G401 (cell line): Measurements from ENCODE around the gene PLEKHA1. TPM values are rescaled to one million over a fixed set of nuclear protein-coding genes. Genes with fewer than 3 reads are reported as not detected.

Experiments
- DNase-seq: peaks from one replicate; pipeline ENCODE4 v3.0.0-alpha.2; 2015; ENCODE audit warnings: low spot score
- in situ Hi-C: cut with HindIII; loops from 2 replicates; pipeline ENCODE4 v1.10.0; 2016; ENCODE audit warnings: low sequenced_read_pairs, mixed read lengths
- total RNA-seq: library from RNA; depleted of rRNA; stranded (reverse); fragments of >200 nt; shearing (Covaris generic); gene quantifications from 2 replicates; pipeline ENCODE4 v1.2.3, GENCODE V29; 2014; rRNA removed

Gene PLEKHA1
- 10.9 and 21.3 TPM in 2 replicates for total RNA-seq

GRCh38 chr10:122374237-122374858 lies at the start of gene PLEKHA1:
TSS of gene PLEKHA1 (plus strand) at chr10:122374708. CDS start at chr10:122393201, 18,493 bp downstream.
- in situ Hi-C loops, result no loop called here
- DNase-seq, result peak; percentile 95

DNA sequence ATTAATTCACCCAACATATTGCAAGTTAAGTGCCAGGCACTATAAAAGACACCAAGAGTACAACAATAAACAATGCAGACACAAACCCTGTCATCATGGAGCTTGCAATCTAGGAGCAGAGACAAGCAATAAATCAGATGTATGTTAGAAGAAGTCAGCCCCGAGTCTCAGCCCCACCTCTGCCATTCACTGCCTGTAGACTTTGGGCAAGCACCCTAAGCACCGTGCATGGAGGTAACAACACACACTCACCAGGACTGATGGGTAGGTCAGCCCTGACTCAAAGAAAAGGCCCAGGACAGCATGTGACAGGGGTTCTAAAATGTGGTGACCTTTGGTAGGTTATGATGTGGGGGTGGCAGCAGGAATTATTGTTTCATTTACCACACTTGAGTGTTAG lies 49.3 kb upstream of the PLEKHA1 start:
- in situ Hi-C loops, result no loop called here
- no peak for DNase-seq

GRCh38 chr10:122326385-122326784 lies 48.1 kb upstream of the PLEKHA1 start:
- DNase-seq, result no peak
- in situ Hi-C loops, result no loop called here

- in situ Hi-C loops, result no loop called here
- no peak for DNase-seq
Measured at GRCh38 chr10:122326806-122327205, 47.7 kb upstream of the PLEKHA1 start.

GRCh38 chr10:122327237-122328206 lies 47.0 kb upstream of the PLEKHA1 start:
- no peak for DNase-seq
- in situ Hi-C loops, result no loop called here

DNA sequence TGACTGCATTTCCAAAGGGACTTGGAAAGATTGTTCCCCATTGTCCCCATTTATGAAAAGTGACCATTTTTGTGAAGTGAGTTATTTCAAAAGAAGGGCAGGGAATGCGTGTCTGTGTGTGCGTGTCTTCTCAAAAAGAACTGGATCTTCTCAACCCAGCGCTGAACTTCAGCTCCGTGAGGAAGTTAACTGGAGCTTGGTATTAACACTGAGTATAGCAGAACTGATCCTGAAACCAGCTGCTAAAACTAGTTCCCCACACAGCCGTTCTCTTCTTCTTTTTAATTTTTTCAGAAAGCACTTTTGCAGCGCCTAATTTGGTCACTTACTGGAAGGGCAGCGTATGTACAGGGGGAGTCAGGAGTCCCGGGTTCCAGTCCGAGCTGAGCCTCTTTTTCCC lies 45.8 kb upstream of the PLEKHA1 start:
- in situ Hi-C loops, result no loop called here
- no peak for DNase-seq

GRCh38 chr10:122329416-122329815 lies 45.1 kb upstream of the PLEKHA1 start:
- in situ Hi-C loops, result no loop called here
- no peak for DNase-seq

DNA sequence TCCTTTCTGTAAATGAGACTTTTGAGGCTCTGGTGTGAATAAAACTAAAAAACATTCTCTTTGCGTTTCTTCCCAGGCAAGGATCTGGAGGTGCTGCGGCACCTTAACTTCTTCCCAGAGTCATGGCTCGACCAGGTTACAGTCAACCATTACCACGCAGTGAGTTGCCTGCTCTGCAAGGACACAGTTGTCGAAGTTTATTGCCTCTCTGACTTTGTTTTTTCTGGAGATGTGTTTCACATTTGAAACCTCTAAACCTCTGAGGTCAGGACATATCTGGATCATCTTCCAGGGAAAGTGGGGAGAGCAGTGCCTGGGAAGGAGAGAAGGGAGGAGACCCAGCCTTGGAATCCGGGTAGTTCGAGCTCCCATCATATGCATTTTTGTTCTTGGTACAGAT lies 43.4 kb upstream of the PLEKHA1 start:
- in situ Hi-C loops, result no loop called here
- DNase-seq, result no peak

- in situ Hi-C loops, result no loop called here
- DNase-seq, result no peak
Measured at GRCh38 chr10:122331615-122332446, 42.7 kb upstream of the PLEKHA1 start.

GRCh38 chr10:122333037-122333436 lies 41.5 kb upstream of the PLEKHA1 start:
- no peak for DNase-seq
- in situ Hi-C loops, result no loop called here

DNA sequence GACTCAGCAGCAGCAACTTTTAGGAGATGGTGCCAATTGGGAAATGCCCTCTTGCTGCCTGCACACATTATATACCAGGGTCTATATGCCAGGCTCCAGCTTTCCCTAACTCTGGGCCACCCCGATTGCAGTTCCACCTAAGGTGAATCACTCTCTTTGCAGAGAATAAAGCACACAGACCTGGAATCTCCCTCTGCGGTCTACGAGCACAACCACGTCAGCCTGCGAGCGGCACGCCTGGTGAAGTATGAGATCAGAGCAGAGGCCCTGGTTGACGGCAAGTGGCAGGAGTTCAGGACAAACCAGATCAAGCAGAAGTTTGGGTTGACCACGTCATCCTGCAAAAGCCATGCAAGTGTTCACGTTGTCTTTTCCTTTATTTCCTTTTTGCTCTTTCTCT lies 38.2 kb upstream of the PLEKHA1 start:
- in situ Hi-C loops, result no loop called here

GRCh38 chr10:122336961-122337360 lies 37.5 kb upstream of the PLEKHA1 start:
- DNase-seq, result no peak
- in situ Hi-C loops, result no loop called here

More for the DNA sequence above, 38.2 kb upstream of the PLEKHA1 start:
- DNase-seq, result no peak

DNA sequence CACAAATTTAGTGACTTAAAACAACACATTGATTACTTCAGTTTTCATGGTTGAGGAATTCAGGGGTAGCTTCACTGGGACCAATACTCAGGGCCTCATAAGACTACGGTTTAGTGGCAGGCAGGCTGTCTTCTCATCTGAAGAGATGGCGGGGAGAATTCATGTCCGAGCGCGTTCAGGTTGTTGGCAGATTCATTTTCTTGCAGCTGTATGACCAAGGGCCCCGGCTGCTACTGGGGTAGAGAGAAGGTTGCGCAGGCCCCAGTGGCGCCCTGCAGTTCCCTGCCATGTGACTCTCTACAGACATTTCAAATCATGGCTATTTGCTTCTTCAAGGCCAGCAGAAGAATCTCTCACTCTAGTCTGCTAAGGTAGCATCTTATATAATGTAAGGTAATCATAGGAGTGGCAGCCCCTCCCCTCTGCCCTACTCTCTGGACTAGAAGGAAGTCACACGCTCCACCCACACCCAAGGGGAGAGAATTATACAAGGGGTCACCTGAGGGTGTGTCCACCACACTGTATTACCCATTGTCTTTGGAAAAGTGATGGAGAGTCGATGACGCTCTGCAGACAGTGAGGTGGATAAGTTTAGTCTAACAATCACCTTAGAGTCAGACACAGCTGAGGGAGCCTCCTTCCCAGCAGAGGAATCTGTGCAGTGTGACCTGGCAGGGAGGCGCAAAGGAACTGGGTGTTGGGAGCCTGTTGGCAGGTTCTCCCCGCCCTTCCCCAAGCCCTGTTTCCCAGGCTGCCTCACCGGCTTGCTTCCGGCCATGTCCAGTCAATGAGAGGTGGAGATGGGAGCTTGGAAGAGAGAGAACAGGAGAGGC lies 35.7 kb upstream of the PLEKHA1 start:
- no peak for DNase-seq
- in situ Hi-C loops, result no loop called here

GRCh38 chr10:122341141-122341810 lies 33.2 kb upstream of the PLEKHA1 start:
- in situ Hi-C loops, result no loop called here
- no peak for DNase-seq

DNA sequence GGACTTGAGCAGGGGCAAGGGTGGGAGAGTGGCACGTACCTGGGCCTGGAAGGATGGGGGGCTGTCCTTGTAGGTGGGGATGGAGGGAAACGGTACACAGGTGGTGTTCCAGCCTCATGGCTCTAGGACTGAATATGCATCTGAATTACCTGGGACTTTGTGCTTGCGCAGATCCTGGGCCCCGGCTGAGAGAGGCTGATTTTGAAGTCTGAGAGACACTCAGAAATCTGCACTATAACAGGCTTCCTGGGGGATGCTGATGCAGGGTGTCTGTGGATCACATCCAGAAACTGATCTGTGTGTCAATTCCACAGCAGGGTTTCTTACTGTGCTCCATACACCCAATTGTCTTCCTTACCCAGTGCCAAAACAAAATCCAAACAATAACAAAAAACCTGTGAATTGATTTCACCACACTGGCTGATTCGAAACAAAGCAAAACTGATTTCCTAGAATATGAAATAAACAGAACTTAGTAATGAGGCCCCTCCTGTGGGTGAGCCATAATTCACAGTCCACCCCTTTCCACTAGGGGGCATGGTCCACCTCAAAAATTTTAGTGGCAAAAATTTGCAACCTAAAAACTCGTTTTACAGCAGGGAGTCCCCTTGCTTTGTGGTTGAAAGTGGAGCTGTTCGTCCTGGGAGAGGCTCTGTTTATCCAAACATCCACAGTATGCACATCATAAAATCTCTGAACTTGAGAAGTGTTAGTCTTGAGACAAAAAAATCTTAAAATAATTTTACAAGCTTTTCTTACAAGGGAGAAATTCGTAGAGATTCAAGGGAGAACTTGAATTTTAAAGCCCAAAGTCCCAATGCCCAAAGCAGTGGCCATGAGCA lies 32.0 kb upstream of the PLEKHA1 start:
- in situ Hi-C loops, result no loop called here
- DNase-seq, result peak; percentile 16

- no peak for DNase-seq
- in situ Hi-C loops, result no loop called here
Measured at GRCh38 chr10:122343135-122343800, 31.2 kb upstream of the PLEKHA1 start.

GRCh38 chr10:122343936-122344335 lies 30.6 kb upstream of the PLEKHA1 start:
- no peak for DNase-seq
- in situ Hi-C loops, result no loop called here
